WERI-Rb-1 (cell line): Measurements from ENCODE around the gene CACNB2.
"Not testable (repeated sequence)": the region's sequence is repeated elsewhere in the genome, so short reads cannot be mapped to it uniquely, and the experiment has no call there.

Source experiments
- DNase-seq: peaks from one replicate; pipeline ENCODE4 v3.0.0-alpha.2; 2020
- H3K27ac ChIP-seq: fragments of 250-450 bp; sonication (Bioruptor Pico); 2 replicates; pipeline ENCODE4 v1.5.1; 2020; ENCODE audit warnings: mild to moderate bottlenecking, moderate library complexity
- H3K27me3 ChIP-seq: fragments of 250-450 bp; sonication (Bioruptor Pico); 2 replicates; pipeline ENCODE4 v1.5.1; 2021; ENCODE audit warnings: mild to moderate bottlenecking, low read depth, moderate library complexity; ENCODE audit not compliant: insufficient read depth, severe bottlenecking
- H3K36me3 ChIP-seq: fragments of 250-450 bp; sonication (Bioruptor Pico); 2 replicates; pipeline ENCODE4 v1.5.1; 2020; ENCODE audit warnings: mild to moderate bottlenecking, moderate library complexity
- H3K4me3 ChIP-seq: 2 replicates; pipeline ENCODE4 v1.5.1; 2011; ENCODE audit warnings: low read depth, mild to moderate bottlenecking, control low read depth, low read length
- H3K9me3 ChIP-seq: fragments of 250-450 bp; sonication (Bioruptor Pico); 2 replicates; pipeline ENCODE4 v1.5.1; 2021; ENCODE audit warnings: mild to moderate bottlenecking, moderate library complexity; ENCODE audit not compliant: severe bottlenecking
- TF ChIP-seq, protein P1 (sequence below): IDR thresholded peaks from 2 replicates; pipeline ENCODE4 v1.5.1; 2011; ENCODE audit warnings: low read depth, mild to moderate bottlenecking, control low read depth, inconsistent platforms, low read length

CACNB2 gene

DNA sequence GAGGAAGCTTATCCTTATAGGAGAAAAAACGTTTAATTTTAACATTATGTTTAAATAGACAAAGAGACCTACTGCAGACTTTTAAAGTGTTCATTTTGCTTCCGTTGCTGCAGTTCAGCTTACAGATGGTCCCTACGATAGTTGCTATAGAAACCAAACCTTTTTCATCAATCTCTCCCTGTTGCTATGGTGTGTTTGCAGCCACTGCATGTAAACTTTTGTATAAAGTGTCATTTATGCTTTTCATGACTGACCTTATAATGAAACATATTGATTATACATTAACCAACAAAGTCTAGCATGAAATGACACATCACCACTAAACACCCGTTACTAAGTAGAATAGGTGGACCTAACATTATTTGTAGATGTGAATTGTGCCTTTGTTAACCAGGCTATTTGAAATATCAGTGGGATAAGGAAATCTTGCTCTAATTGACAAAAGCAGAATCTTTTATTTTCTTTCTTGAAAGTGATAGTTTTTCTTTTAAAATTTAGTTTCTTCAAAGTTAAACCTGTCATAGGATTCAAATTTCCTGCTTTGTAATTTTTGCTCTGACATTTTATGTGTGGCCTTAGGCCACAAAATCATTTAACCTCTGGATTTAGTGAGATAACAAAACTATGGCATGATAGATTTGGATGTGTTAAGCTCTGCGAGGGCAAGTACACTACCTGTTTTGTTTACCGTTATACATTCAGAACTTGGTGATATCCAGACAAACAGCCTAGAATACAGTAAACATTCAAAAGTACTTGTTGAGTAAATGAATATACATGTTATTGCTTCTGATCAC lies 64.0 kb downstream of the CACNB2 start:
- no peak for DNase-seq
- TF ChIP-seq, protein P1, sequence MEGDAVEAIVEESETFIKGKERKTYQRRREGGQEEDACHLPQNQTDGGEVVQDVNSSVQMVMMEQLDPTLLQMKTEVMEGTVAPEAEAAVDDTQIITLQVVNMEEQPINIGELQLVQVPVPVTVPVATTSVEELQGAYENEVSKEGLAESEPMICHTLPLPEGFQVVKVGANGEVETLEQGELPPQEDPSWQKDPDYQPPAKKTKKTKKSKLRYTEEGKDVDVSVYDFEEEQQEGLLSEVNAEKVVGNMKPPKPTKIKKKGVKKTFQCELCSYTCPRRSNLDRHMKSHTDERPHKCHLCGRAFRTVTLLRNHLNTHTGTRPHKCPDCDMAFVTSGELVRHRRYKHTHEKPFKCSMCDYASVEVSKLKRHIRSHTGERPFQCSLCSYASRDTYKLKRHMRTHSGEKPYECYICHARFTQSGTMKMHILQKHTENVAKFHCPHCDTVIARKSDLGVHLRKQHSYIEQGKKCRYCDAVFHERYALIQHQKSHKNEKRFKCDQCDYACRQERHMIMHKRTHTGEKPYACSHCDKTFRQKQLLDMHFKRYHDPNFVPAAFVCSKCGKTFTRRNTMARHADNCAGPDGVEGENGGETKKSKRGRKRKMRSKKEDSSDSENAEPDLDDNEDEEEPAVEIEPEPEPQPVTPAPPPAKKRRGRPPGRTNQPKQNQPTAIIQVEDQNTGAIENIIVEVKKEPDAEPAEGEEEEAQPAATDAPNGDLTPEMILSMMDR: no peak
- no peaks in the 10 kb centered on the region for H3K27me3 ChIP-seq
- no peak overlapping the region for H3K4me3 ChIP-seq
- H3K36me3 ChIP-seq: no peaks in the 10 kb centered on the region
- H3K27ac ChIP-seq: no peak overlapping the region
- H3K9me3 ChIP-seq: no peaks in the 10 kb centered on the region

DNA sequence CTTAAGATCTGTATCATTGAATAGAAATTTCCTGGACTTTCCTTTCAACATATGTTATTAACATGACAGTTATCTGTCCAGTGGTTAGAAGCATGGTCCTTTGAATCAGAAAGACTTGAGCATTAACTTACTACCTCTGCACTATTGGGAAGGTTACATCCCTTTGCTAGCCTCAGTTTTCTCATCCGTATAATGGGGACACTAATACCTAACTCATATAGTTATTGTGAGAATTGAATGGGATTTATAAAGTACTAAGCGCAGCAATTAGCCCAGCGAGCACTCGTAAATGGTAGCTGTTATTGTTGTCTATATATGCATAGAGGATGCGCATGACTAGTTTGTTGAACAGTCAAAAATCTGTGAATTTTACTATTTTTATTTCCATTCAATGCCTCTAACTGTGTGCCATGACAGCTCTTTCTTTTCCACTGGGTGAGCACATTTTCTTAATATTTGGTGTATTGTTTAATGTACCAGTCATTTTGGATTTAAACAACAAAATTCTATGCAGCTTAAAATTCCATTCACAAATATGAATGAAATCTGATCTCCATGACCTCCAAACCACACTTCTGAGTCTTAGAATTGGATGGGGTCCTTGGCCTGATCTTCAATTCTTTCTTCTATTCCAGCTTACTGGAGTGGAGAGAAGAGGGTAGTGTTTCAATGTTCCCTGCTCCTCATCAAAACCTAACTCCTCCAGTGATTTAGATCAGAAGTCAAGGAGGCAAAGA lies 65.0 kb downstream of the CACNB2 start:
- Histone ChIP-seq H3K27me3 (no peaks in the 10 kb centered on the region), H3K4me3 (no peak overlapping the region), H3K9me3 (no peaks in the 10 kb centered on the region), H3K36me3 (no peaks in the 10 kb centered on the region), H3K27ac (no peak overlapping the region)
- DNase-seq: no peak
- TF ChIP-seq, protein P1: no peak

DNA sequence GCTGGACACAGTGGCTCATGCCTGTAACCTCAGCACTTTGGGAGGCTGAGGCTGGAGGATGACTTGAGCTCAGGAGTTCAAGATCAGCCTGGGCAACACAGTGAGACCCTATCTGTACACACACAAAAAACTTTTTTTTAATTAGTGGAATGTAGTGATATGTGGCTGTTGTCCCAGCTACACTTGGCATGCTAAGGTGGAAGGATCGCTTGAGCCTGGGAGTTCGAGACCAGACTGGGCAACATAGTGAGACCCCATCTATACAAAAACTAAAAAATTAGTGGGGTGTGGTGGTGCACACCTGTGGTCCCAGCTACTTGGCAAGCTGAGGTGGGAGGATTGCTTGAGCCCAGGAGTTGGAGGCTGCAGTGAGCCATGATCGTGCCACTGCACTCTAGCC lies 68.0 kb downstream of the CACNB2 start:
- H3K9me3 ChIP-seq, H3K36me3 ChIP-seq, DNase-seq, H3K4me3 ChIP-seq, H3K27me3 ChIP-seq, H3K27ac ChIP-seq: not testable (repeated sequence)

DNA sequence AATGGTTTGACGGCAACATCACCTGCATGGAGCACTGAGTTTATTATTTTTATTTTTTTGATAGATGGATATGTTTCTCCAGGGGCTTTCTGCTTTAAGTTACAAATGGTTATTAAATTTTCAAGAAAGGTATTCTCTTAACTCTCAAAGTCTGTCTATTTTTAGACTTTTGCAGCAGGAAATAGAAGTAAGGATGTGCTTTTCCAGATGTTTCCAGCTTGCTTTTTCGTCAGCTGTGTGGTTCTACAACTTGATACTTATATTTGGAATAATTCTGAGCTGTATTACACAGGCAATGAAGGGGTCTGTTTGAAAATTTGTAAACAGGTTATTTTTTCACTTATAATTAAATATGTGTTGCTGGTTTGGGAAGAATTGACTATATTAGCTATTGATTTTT lies 69.0 kb downstream of the CACNB2 start:
- Histone ChIP-seq H3K36me3 (no peaks in the 10 kb centered on the region), H3K27ac (no peak overlapping the region), H3K4me3 (no peak overlapping the region), H3K27me3 (no peaks in the 10 kb centered on the region), H3K9me3 (no peaks in the 10 kb centered on the region)
- TF ChIP-seq, protein P1: no peak
- no peak for DNase-seq

DNA sequence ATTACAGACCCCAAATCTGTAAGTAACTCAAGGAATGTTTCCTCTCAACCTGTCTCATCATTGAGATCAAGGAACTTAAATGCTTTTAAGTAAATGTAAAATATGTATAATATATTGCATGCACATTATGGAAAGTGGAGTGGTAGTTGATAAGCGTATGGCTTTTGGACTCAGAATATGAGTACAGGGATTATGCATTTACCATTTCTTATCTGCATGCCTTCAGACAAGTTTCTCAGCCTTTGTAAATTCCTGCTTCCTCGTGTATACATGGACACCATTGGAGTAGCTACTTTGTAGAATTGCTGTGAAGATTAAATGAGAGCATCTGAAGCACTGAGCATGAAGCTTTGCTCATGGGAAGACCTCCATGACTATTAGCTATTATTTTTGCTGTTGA lies 70.5 kb downstream of the CACNB2 start:
- TF ChIP-seq, protein P1: no peak
- Histone ChIP-seq H3K9me3 (no peaks in the 10 kb centered on the region), H3K27ac (no peak overlapping the region), H3K4me3 (no peak overlapping the region), H3K27me3 (no peaks in the 10 kb centered on the region), H3K36me3 (no peaks in the 10 kb centered on the region)
- DNase-seq: no peak

DNA sequence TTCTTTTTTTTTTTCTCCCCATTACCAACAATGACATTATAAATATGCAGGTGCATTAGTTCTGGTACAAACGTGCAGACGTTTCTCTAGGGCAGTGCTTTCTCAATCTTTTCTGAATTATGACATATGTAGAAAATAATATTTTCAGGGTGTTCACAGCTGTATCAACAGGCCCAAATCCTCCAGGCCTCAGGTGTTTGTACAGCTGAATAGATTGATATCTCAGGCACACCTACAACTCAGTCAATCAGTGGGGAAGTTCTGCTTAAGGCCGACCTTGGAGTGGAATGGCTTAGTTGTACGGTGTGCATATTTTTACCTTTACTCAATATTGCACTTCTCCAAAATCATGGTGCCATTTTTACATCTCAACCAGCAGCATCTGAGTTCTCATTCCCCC lies 71.6 kb downstream of the CACNB2 start:
- Histone ChIP-seq H3K9me3 (no peaks in the 10 kb centered on the region), H3K27me3 (no peaks in the 10 kb centered on the region), H3K36me3 (no peaks in the 10 kb centered on the region), H3K4me3 (no peak overlapping the region), H3K27ac (no peak overlapping the region)
- TF ChIP-seq, protein P1: no peak
- no peak for DNase-seq
